ENCODE results near the gene RIIAD1.
"Not testable (repeated sequence)": the region's sequence is repeated elsewhere in the genome, so short reads cannot be mapped to it uniquely, and the experiment has no call there.

RIIAD1 gene

GRCh38 chr1:151720974-151721787 is at the start of gene RIIAD1:
Gene RIIAD1, plus strand, starts transcription at chr1:151721522. Its CDS starts 15 bp downstream, at chr1:151721537.
- no peak for DNase-seq

GRCh38 chr1:151673407-151673806 is 47.9 kb upstream of the RIIAD1 start:
- DNase-seq = no peak

GRCh38 chr1:151680391-151680790 is 40.9 kb upstream of the RIIAD1 start:
- no peak for DNase-seq

GRCh38 chr1:151680826-151681225 is 40.5 kb upstream of the RIIAD1 start:
- no peak for DNase-seq

- no peak for DNase-seq
These were observed 39.4 kb upstream of the RIIAD1 start for GRCh38 chr1:151681923-151682322.

- DNase-seq = not testable (repeated sequence)
These were observed 38.4 kb upstream of the RIIAD1 start for GRCh38 chr1:151682901-151683300.

GRCh38 chr1:151684128-151684527 is 37.2 kb upstream of the RIIAD1 start:
- no peak for DNase-seq

GRCh38 chr1:151686561-151686960 is 34.8 kb upstream of the RIIAD1 start:
- DNase-seq = no peak

GRCh38 chr1:151689494-151689893 is 31.8 kb upstream of the RIIAD1 start:
- DNase-seq = no peak

- no peak for DNase-seq
These were observed 29.1 kb upstream of the RIIAD1 start for GRCh38 chr1:151692226-151692625.

GRCh38 chr1:151693057-151693651 is 28.2 kb upstream of the RIIAD1 start:
- no peak for DNase-seq

GRCh38 chr1:151701515-151701914 is 19.8 kb upstream of the RIIAD1 start:
- no peak for DNase-seq

GRCh38 chr1:151702936-151703335 is 18.4 kb upstream of the RIIAD1 start:
- DNase-seq = no peak

- no peak for DNase-seq
These were observed 17.5 kb upstream of the RIIAD1 start for GRCh38 chr1:151703813-151704212.

GRCh38 chr1:151704246-151704645 is 17.1 kb upstream of the RIIAD1 start:
- DNase-seq = no peak

GRCh38 chr1:151705146-151705545 is 16.2 kb upstream of the RIIAD1 start:
- DNase-seq = no peak

GRCh38 chr1:151705753-151706463 is 15.4 kb upstream of the RIIAD1 start:
- DNase-seq = no peak

GRCh38 chr1:151706464-151707415 is 14.6 kb upstream of the RIIAD1 start:
- no peak for DNase-seq

- DNase-seq = no peak
These were observed 13.7 kb upstream of the RIIAD1 start for GRCh38 chr1:151707541-151708065.

- no peak for DNase-seq
These were observed 12.4 kb upstream of the RIIAD1 start for GRCh38 chr1:151708891-151709290.

- no peak for DNase-seq
These were observed 11.0 kb upstream of the RIIAD1 start for GRCh38 chr1:151710187-151710840.

All from activated gamma-delta T cell treated with Interleukin-2 at 50 U/mL for 16 hours (primary cell).